IMR-90 (cell line): ENCODE measurements around the gene TMEM190. TPM values are rescaled to one million over a fixed set of nuclear protein-coding genes. Genes with fewer than 3 reads are reported as not detected.

Experiments used
- ATAC-seq: fragments of 200-7000 bp; cut with Tn5 transposase; 2 replicates; pipeline ENCODE4 v1.9.1; 2020; ENCODE audit warnings: low read depth, mild to moderate bottlenecking, moderate library complexity
- BruUV-seq: library from RNA; stranded (reverse); fragments of 400-500 nt; replicated peaks from 2 replicates; lab custom pipeline; 2021; lab: Mats Ljungman, UMichigan
- CTCF ChIA-PET: fragments of 300-600 bp; formaldehyde crosslinking; extraction: SDS; loops from one replicate; lab custom pipeline; 2021; ENCODE audit warnings: antibody characterized with exemption; lab: Yijun Ruan, JAX
- POLR2A ChIA-PET: fragments of 300-600 bp; sonication (Branson Sonifier 250); formaldehyde crosslinking; loops from one replicate; lab custom pipeline; 2022; ENCODE audit warnings: antibody characterized with exemption; ENCODE audit not compliant: unreplicated experiment; lab: Charles Lee
- DNase-seq: peaks from one replicate; pipeline ENCODE4 v3.0.0; 2013
- H2AFZ ChIP-seq: replicated peaks from 2 replicates; pipeline ENCODE3; 2013; ENCODE audit warnings: low read length, mild to moderate bottlenecking; ENCODE audit not compliant: poor library complexity
- H2AK5ac ChIP-seq: 2 replicates; pipeline ENCODE4 v1.6.1; 2013; ENCODE audit warnings: low read depth, low read length, inconsistent platforms
- H2AK9ac ChIP-seq: replicated peaks from 2 replicates; pipeline ENCODE3; 2013; ENCODE audit warnings: mild to moderate bottlenecking, low read depth, low read length, moderate library complexity; ENCODE audit not compliant: poor library complexity
- H2BK120ac ChIP-seq: 2 replicates; pipeline ENCODE4 v1.6.1; 2013; ENCODE audit warnings: low read depth, low read length, inconsistent platforms
- H2BK15ac ChIP-seq: 3 replicates; pipeline ENCODE4 v1.6.1; 2013; ENCODE audit warnings: low read depth, low read length, inconsistent platforms
- H2BK20ac ChIP-seq: 2 replicates; pipeline ENCODE4 v1.6.1; 2013; ENCODE audit warnings: low read depth, mild to moderate bottlenecking, inconsistent platforms, low read length, moderate library complexity
- H2BK5ac ChIP-seq: 2 replicates; pipeline ENCODE4 v1.6.1; 2013; ENCODE audit warnings: mild to moderate bottlenecking, low read depth, low read length, inconsistent platforms; ENCODE audit not compliant: poor library complexity, severe bottlenecking
- H3K14ac ChIP-seq: replicated peaks from 2 replicates; pipeline ENCODE4 v1.6.1; 2013; ENCODE audit warnings: low read depth, low read length, inconsistent platforms
- H3K18ac ChIP-seq: 2 replicates; pipeline ENCODE4 v1.6.1; 2013; ENCODE audit warnings: low read depth, low read length, control low read depth
- H3K23ac ChIP-seq: 2 replicates; pipeline ENCODE4 v1.6.1; 2013; ENCODE audit warnings: low read depth, low read length, inconsistent platforms
- H3K27ac ChIP-seq: 2 replicates; pipeline ENCODE4 v1.5.1; 2013; ENCODE audit warnings: mild to moderate bottlenecking, control low read depth, low read length; ENCODE audit not compliant: insufficient read depth
- H3K27me3 ChIP-seq: 2 replicates; pipeline ENCODE4 v1.6.1; 2013; ENCODE audit warnings: low read length; ENCODE audit not compliant: control insufficient read depth, insufficient read depth
- H3K36me3 ChIP-seq: 2 replicates; pipeline ENCODE4 v1.6.1; 2013; ENCODE audit warnings: low read length, mixed read lengths; ENCODE audit not compliant: control insufficient read depth, insufficient read depth
- H3K4ac ChIP-seq: 2 replicates; pipeline ENCODE4 v1.6.1; 2013; ENCODE audit warnings: low read depth, low read length, inconsistent platforms
- H3K4me1 ChIP-seq: 2 replicates; pipeline ENCODE4 v1.6.1; 2013; ENCODE audit warnings: low read length, mixed read lengths; ENCODE audit not compliant: control insufficient read depth, insufficient read depth
- H3K4me2 ChIP-seq: 2 replicates; pipeline ENCODE4 v1.6.1; 2013; ENCODE audit warnings: low read depth, mild to moderate bottlenecking, control low read depth, low read length, moderate library complexity
- H3K4me3 ChIP-seq: 2 replicates; pipeline ENCODE4 v1.5.1; 2013; ENCODE audit warnings: low read depth, mild to moderate bottlenecking, control low read depth, low read length, moderate library complexity; ENCODE audit not compliant: insufficient read depth
- H3K56ac ChIP-seq: 2 replicates; pipeline ENCODE4 v1.6.1; 2013; ENCODE audit warnings: low read length, inconsistent platforms; ENCODE audit not compliant: insufficient read depth; ENCODE audit errors: extremely low read depth
- H3K79me1 ChIP-seq, 2 experiments: 2 replicates each; pipeline ENCODE4 v1.6.1; 2013; ENCODE audit warnings: low read length in 2 of 2, inconsistent platforms in 1 of 2, low read depth in 1 of 2
- H3K9ac ChIP-seq: 2 replicates; pipeline ENCODE4 v1.6.1; 2013; ENCODE audit warnings: low read depth, low read length, control low read depth
- H3K9me1 ChIP-seq: 2 replicates; pipeline ENCODE4 v1.6.1; 2013; ENCODE audit warnings: low read length, inconsistent platforms; ENCODE audit not compliant: insufficient read depth
- H3K9me3 ChIP-seq: 2 replicates; pipeline ENCODE4 v1.6.1; 2013; ENCODE audit warnings: low read length; ENCODE audit not compliant: control insufficient read depth, insufficient read depth
- H4K20me1 ChIP-seq: 2 replicates; pipeline ENCODE4 v1.6.1; 2013; ENCODE audit warnings: low read length, inconsistent platforms; ENCODE audit not compliant: insufficient read depth
- H4K5ac ChIP-seq: 2 replicates; pipeline ENCODE4 v1.6.1; 2013; ENCODE audit warnings: mild to moderate bottlenecking, low read depth, low read length, control low read depth
- H4K8ac ChIP-seq, 2 experiments: 2 replicates each; pipeline ENCODE4 v1.6.1; 2013; ENCODE audit warnings: low read depth in 2 of 2, low read length in 2 of 2, control low read depth in 1 of 2, inconsistent platforms in 1 of 2
- H4K91ac ChIP-seq: 2 replicates; pipeline ENCODE4 v1.6.1; 2013; ENCODE audit warnings: low read depth, low read length, inconsistent platforms; ENCODE audit not compliant: insufficient read depth
- RCOR1 ChIP-seq: IDR thresholded peaks from 2 replicates; pipeline ENCODE4 v1.6.1; 2012; ENCODE audit warnings: mild to moderate bottlenecking, low read length, improper control_type of control experiment; ENCODE audit not compliant: insufficient replicate concordance
- WGBS, 2 experiments: methylation state at CpG; one replicate each; pipeline versions ENCODE4 v1.1.5 to v1.1.7; 2013; ENCODE audit warnings: missing lambda C conversion rate in 2 of 2; ENCODE audit not compliant: insufficient read length in 1 of 2; ENCODE audit errors: extremely low coverage in 2 of 2; 5-methylcytosine and 5-hydroxymethylcytosine counted together
- dilution Hi-C: fragments of 300-500 bp; cut with HindIII; formaldehyde crosslinking; loops from one replicate; pipeline ENCODE4 v1.14.3; 2018; ENCODE audit warnings: low sequenced_read_pairs; ENCODE audit not compliant: unreplicated experiment
- in situ Hi-C: fragments of 300-500 bp; cut with MboI; formaldehyde crosslinking; loops from 3 replicates; pipeline ENCODE4 v1.14.3; 2019; ENCODE audit warnings: low sequenced_read_pairs, inconsistent platforms, mixed read lengths
- intact Hi-C: fragments of 100-400 bp; cut with micrococcal nuclease; formaldehyde crosslinking; loops from 2 replicates; pipeline ENCODE4 v1.10.0; 2022
- polyA plus RNA-seq, 3 experiments: library from polyadenylated mRNA; depleted of rRNA; stranded (reverse); fragments of >200 nt; gene quantifications; 2 replicates each; pipeline ENCODE4 v1.2.3, GENCODE V29; 2012; ENCODE audit warnings: low replicate concordance in 1 of 3
- total RNA-seq: library from RNA; depleted of rRNA; stranded (reverse); fragments of >200 nt; gene quantifications from 2 replicates; pipeline ENCODE4 v1.2.3, GENCODE V29; 2012

The TMEM190 gene
- total and polyA plus RNA-seq, 2 of the 4 experiments (the other 2 are of a cell fraction): 1.6 TPM; not detected in 1

- Histone ChIP-seq H4K20me1 (peaks cover 71% of the 10 kb centered on the region), H3K27me3 (no peaks in the 10 kb centered on the region), H3K36me3 (peaks cover 44% of the 10 kb centered on the region), H3K23ac (no peak overlapping the region), H3K18ac (no peak overlapping the region), H3K27ac (no peak overlapping the region), H3K4me3 (no peak overlapping the region), H2BK120ac (no peak overlapping the region), H2AFZ (peak overlapping the region; percentile 32), H4K5ac (no peak overlapping the region), H3K9me1 (peaks cover 19% of the 10 kb centered on the region), H3K14ac (no peak overlapping the region), H3K79me1 (peaks cover 7 to 51% of the 10 kb centered on the region in 2 experiments), H4K8ac (no peak overlapping the region), H4K91ac (no peak overlapping the region), H2AK9ac (no peak overlapping the region), H2BK20ac (no peak overlapping the region), H3K4me2 (no peak overlapping the region), H3K4me1 (peaks cover 13% of the 10 kb centered on the region), H2AK5ac (no peak overlapping the region), H2BK15ac (no peak overlapping the region), H3K56ac (no peak overlapping the region), H3K4ac (no peak overlapping the region), H3K9ac (no peak overlapping the region), H2BK5ac (no peak overlapping the region), H3K9me3 (no peaks in the 10 kb centered on the region)
- BruUV-seq: no TSS peak
- ChIA-PET CTCF (no interaction called here), POLR2A (no interaction called here)
- dilution Hi-C loops: no loop called here
- ATAC-seq (no peak), DNase-seq (no peak)
- in situ Hi-C loops: no loop called here
- intact Hi-C loops: no loop called here
- TF ChIP-seq RCOR1: no peak
- WGBS, 2 experiments: no CpG with 5 or more reads among the region's 2 CpGs
Measured at GRCh38 chr19:55402509-55402908, 25.9 kb downstream of the TMEM190 start.
